GM12865 (cell line): ENCODE measurements around the gene SLC22A6.

Experiments
- DNase-seq: peaks from one replicate; pipeline ENCODE4 v3.0.0; 2010; ENCODE audit warnings: low read depth
- H3K4me3 ChIP-seq: 2 replicates; pipeline ENCODE4 v1.5.1; 2011; ENCODE audit warnings: mild to moderate bottlenecking, low read depth, low read length, control low read depth
- TF ChIP-seq, protein P1 (sequence below): IDR thresholded peaks from 2 replicates; pipeline ENCODE4 v1.5.1; 2011; ENCODE audit warnings: low read length, control low read depth, low read depth, inconsistent platforms; ENCODE audit not compliant: insufficient read depth; ENCODE audit errors: missing control alignments

SLC22A6 gene

DNA sequence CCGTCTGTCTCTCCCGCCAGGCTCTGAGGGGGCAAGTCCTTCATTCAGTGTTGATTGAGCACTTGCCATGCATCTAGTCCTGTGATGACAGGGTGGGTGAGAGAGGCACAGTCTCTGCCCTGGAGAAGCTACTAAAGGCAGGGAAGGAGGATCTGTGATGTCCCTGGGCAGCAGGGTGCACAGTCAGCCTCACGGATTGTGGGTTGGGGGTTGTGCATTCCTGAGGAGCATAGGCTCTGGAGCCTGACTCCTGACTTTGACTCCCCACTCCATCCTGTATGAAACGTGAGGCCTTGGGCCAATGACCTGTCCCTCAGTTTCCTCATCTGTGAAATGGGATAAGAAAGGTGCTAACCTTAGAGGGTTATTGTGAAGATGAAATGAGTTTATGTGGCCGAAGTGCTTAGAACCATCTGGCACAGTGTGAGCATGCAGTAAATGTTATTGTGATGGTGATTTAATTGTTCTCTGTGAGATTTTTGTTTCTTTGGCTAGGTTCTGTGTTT is 26.2 kb upstream of the SLC22A6 start:
- DNase-seq: no peak
- no peak overlapping the region for H3K4me3 ChIP-seq
- TF ChIP-seq, protein P1, sequence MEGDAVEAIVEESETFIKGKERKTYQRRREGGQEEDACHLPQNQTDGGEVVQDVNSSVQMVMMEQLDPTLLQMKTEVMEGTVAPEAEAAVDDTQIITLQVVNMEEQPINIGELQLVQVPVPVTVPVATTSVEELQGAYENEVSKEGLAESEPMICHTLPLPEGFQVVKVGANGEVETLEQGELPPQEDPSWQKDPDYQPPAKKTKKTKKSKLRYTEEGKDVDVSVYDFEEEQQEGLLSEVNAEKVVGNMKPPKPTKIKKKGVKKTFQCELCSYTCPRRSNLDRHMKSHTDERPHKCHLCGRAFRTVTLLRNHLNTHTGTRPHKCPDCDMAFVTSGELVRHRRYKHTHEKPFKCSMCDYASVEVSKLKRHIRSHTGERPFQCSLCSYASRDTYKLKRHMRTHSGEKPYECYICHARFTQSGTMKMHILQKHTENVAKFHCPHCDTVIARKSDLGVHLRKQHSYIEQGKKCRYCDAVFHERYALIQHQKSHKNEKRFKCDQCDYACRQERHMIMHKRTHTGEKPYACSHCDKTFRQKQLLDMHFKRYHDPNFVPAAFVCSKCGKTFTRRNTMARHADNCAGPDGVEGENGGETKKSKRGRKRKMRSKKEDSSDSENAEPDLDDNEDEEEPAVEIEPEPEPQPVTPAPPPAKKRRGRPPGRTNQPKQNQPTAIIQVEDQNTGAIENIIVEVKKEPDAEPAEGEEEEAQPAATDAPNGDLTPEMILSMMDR: no peak

GRCh38 chr11:63007920-63008319 is 23.2 kb upstream of the SLC22A6 start:
- no peak for DNase-seq
- TF ChIP-seq, protein P1: no peak
- no peak overlapping the region for H3K4me3 ChIP-seq

DNA sequence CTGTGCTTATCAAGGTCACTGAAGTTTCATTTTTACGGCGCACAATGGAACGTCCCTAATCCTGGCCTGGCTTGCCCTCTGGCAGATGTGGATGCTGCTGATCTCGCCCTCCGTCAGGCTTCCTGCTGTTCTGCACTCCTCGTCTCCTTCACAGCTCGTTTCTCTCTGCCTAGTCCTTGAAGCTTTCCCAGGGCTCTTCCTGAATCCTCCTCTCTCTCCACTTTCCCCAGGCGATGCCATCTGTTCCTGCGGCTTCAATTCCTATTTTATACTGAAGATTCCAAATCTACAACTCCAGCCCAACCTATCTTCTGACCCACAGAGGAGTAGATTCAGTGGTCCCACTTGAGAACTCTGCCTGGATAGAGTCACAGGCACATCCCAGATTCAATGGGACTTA is 16.7 kb upstream of the SLC22A6 start:
- no peak for DNase-seq
- TF ChIP-seq, protein P1: no peak
- no peak overlapping the region for H3K4me3 ChIP-seq

DNA sequence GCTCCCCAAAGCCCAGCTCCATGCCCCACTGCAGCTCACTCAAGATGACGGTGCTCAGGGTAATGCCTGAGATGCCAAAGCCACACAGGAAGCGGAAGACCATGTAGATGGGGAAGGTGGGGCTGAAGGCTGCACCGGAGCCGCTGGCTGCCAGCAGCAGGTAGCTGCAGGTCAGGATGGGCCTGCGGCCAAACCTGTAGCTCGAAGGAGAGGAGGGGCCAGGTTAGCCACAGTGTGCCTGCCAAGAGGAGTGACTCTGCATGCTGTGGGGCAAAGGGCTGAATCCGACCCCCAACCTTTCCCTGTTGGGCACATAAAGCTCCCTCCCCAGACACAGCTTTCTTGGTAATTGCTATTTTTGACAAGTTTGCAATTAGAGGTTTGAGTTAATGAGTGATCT is 14.9 kb upstream of the SLC22A6 start:
- DNase-seq: no peak
- TF ChIP-seq, protein P1: no peak

GRCh38 chr11:62999156-62999555 is 14.4 kb upstream of the SLC22A6 start:
- no peak overlapping the region for H3K4me3 ChIP-seq
- no peak for DNase-seq
- TF ChIP-seq, protein P1: no peak

More for the DNA sequence above, 14.9 kb upstream of the SLC22A6 start:
- no peak overlapping the region for H3K4me3 ChIP-seq

DNA sequence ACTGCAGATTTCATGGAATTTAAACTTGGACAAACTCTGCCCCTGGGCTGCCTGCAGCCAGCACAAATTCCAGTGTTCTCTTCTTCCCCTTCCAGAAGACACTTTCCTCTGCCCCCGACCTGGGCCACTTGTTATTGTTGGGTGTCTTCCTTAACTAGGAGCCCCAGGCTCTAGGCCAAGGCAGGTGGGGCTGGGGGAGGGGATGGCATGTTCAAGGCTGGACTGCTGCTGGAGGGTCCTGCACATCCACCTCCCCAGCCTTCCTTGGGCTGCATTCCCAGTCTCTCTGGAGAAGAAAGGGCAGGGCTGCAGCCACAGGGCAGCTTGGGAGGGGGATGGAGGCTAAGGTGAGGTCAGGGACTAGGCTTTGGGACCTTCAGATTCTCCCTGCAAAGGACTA is 11.5 kb upstream of the SLC22A6 start:
- H3K4me3 ChIP-seq: no peak overlapping the region
- TF ChIP-seq, protein P1: no peak
- DNase-seq: no peak

DNA sequence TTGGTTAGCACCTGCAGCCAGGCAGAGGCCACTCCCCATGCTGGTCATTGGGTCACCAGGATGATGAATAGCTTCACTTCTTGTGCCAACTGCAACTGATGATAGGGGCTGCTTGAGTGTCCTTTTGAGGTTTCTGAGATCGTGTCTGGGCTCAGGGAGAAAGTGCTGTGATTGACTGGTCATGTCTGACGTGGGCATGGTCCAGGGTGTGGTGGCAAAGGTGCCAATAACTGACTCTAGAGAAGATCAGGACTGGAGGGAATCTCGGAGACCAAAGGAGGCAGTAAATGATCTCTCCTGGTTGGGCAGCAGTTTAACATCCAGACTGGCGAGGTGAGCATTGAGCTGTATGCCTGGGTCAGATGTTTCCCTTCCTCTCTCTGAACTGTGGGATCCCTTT is 10.0 kb upstream of the SLC22A6 start:
- H3K4me3 ChIP-seq: no peak overlapping the region
- TF ChIP-seq, protein P1: no peak
- no peak for DNase-seq
